H1 (cell line): ENCODE measurements around the gene PRICKLE3.

Experiments
- EP300 ChIP-seq, 2 experiments: IDR thresholded peaks; 1 replicate in 1 of 2; 2 replicates in 1 of 2; pipeline ENCODE4 v1.6.1; 2011 to 2012; ENCODE audit warnings: low read depth in 2 of 2, low read length in 2 of 2, mild to moderate bottlenecking in 2 of 2, borderline replicate concordance in 1 of 2, inconsistent platforms in 1 of 2, moderate library complexity in 1 of 2
- FOSL1 ChIP-seq: IDR thresholded peaks from 2 replicates; pipeline ENCODE4 v1.6.1; 2011; ENCODE audit warnings: mild to moderate bottlenecking, low read depth, low read length, moderate library complexity; ENCODE audit not compliant: insufficient read depth
- GTF2F1 ChIP-seq: IDR thresholded peaks from 2 replicates; pipeline ENCODE4 v1.6.1; 2012; ENCODE audit warnings: low read depth, low read length, improper control_type of control experiment, borderline replicate concordance
- JUND ChIP-seq: IDR thresholded peaks from 2 replicates; pipeline ENCODE4 v1.6.1; 2011; ENCODE audit warnings: mild to moderate bottlenecking, improper control_type of control experiment, low read length
- NRF1 ChIP-seq: IDR thresholded peaks from 2 replicates; pipeline ENCODE4 v1.6.1; 2011; ENCODE audit warnings: mild to moderate bottlenecking, low read depth, low read length, improper control_type of control experiment
- POLR2A ChIP-seq, 2 experiments: IDR thresholded peaks; 1 replicate in 1 of 2; 2 replicates in 1 of 2; pipeline ENCODE4 v1.6.1; 2011; ENCODE audit warnings: low read depth in 2 of 2, low read length in 2 of 2, mild to moderate bottlenecking in 2 of 2; ENCODE audit errors: control extremely low read depth in 1 of 2
- POLR2AphosphoS5 ChIP-seq: IDR thresholded peaks from 2 replicates; pipeline ENCODE4 v1.6.1; 2011; ENCODE audit warnings: low read depth, low read length
- SP2 ChIP-seq: IDR thresholded peaks from 2 replicates; pipeline ENCODE4 v1.6.1; 2012; ENCODE audit warnings: mild to moderate bottlenecking, low read length, inconsistent platforms
- YY1 ChIP-seq: IDR thresholded peaks from 2 replicates; pipeline ENCODE4 v1.6.1; 2011; ENCODE audit warnings: low read depth, mild to moderate bottlenecking, low read length
- TF ChIP-seq, protein P1 (sequence below), 3 experiments: IDR thresholded peaks; 1 replicate in 2 of 3; 2 replicates in 1 of 3; pipeline versions ENCODE4 v1.5.1 to v1.6.1; 2011; ENCODE audit warnings: low read length in 3 of 3, mild to moderate bottlenecking in 3 of 3, inconsistent platforms in 2 of 3, low read depth in 1 of 3, moderate library complexity in 1 of 3; ENCODE audit not compliant: insufficient read depth in 1 of 3; ENCODE audit errors: control extremely low read depth in 1 of 3
- TF ChIP-seq, protein P2 (sequence below): IDR thresholded peaks from 2 replicates; pipeline ENCODE4 v1.6.1; 2011; ENCODE audit warnings: low read length, improper control_type of control experiment

DNA sequence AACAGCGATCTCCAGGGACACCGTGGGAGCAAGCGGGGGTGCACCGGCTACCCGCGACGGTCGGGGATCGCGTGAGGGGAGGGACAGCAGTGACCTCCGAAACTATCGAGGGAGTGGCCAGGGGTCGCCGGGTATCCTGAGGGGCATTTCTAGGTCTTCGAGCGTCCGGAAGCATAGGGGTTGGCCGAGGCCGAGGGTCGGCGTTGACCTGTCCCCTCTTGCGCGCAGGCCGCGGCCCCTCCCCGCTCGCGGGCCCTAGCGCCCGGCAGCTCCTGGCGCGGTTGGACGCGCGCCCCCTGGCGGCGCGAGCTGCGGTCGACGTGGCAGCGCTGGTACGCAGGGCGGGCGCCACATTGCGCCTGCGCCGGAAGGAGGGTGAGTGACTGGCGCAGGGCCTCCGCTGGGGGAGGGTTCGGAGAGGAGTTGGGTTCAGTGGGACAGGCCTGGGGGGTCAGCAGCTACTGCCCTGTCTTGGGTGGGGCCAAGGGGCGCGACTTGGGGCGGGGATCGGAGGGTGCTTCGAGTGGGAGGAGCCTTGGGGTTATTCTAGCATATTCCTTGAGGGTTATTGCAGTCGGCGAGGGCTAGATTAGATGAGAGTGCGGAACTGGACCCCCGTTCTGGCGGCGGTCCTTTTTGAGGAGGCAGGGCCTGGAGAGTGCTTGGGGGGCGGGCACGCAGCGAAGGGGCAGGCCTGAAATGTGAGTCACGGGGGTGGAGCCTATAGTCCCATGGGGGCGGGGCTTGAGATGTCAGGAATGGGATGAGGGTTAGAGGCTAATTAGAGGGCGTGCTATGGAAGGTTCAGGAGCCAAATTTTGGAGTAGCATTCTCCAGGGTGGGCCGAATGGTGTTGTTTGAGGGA, 22.4 kb downstream of the PRICKLE3 start:
- TF ChIP-seq SP2 (no peak), POLR2AphosphoS5 (no peak), POLR2A (IDR thresholded peaks at IDR 0.05; ENCODE audit: control extremely low read depth in 1 of 2, low read depth in 2 of 2, low read length in 2 of 2) (no peak), FOSL1 (no peak), YY1 (no peak), JUND (no peak), NRF1 (peak; percentile 66), GTF2F1 (no peak), EP300 (IDR thresholded peaks at IDR 0.05; ENCODE audit: borderline replicate concordance in 1 of 2, low read depth in 2 of 2, low read length in 2 of 2) (no peak)
- TF ChIP-seq, protein P1, sequence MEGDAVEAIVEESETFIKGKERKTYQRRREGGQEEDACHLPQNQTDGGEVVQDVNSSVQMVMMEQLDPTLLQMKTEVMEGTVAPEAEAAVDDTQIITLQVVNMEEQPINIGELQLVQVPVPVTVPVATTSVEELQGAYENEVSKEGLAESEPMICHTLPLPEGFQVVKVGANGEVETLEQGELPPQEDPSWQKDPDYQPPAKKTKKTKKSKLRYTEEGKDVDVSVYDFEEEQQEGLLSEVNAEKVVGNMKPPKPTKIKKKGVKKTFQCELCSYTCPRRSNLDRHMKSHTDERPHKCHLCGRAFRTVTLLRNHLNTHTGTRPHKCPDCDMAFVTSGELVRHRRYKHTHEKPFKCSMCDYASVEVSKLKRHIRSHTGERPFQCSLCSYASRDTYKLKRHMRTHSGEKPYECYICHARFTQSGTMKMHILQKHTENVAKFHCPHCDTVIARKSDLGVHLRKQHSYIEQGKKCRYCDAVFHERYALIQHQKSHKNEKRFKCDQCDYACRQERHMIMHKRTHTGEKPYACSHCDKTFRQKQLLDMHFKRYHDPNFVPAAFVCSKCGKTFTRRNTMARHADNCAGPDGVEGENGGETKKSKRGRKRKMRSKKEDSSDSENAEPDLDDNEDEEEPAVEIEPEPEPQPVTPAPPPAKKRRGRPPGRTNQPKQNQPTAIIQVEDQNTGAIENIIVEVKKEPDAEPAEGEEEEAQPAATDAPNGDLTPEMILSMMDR (IDR thresholded peaks at IDR 0.05; ENCODE audit: control extremely low read depth in 1 of 3, insufficient read depth in 1 of 3, low read depth in 1 of 3, low read length in 3 of 3): peak in 2 of 3 experiments; percentile 70 to 73; a peak in 3 of 4 replicates
- TF ChIP-seq, protein P2, sequence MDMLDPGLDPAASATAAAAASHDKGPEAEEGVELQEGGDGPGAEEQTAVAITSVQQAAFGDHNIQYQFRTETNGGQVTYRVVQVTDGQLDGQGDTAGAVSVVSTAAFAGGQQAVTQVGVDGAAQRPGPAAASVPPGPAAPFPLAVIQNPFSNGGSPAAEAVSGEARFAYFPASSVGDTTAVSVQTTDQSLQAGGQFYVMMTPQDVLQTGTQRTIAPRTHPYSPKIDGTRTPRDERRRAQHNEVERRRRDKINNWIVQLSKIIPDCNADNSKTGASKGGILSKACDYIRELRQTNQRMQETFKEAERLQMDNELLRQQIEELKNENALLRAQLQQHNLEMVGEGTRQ: no peak
